GM12801 (cell line): Measurements from ENCODE around the gene INTS14.

ENCODE experiments used
- CTCF ChIP-seq: IDR thresholded peaks from one replicate; pipeline ENCODE4 v1.5.1; 2011; ENCODE audit warnings: control low read depth; ENCODE audit not compliant: insufficient read length; ENCODE audit errors: extremely low read depth

INTS14 gene

GRCh38 chr15:65619626-65620290 lies 8.8 kb upstream of the INTS14 start:
- TF ChIP-seq CTCF = no peak

- no peak for TF ChIP-seq CTCF
Observed at GRCh38 chr15:65618560-65619109, 7.7 kb upstream of the INTS14 start.

GRCh38 chr15:65612949-65613744 lies 2.2 kb upstream of the INTS14 start:
- TF ChIP-seq CTCF = no peak

GRCh38 chr15:65612616-65612946 lies 1.6 kb upstream of the INTS14 start:
- no peak for TF ChIP-seq CTCF

GRCh38 chr15:65611888-65612615 lies 1.1 kb upstream of the INTS14 start:
- no peak for TF ChIP-seq CTCF

- no peak for TF ChIP-seq CTCF
Observed at GRCh38 chr15:65603559-65603958, 7.4 kb downstream of the INTS14 start.

- TF ChIP-seq CTCF = no peak
Observed at GRCh38 chr15:65603134-65603533, 7.8 kb downstream of the INTS14 start.
